Measurements from ENCODE around the gene FOXI3.

Gene FOXI3

GRCh38 chr2:88452565-88452905, at the start of gene FOXI3:
Gene FOXI3 (minus strand): TSS chr2:88452693. CDS start chr2:88452535, 158 bp downstream.
- no peak for DNase-seq (ENCODE audit: low read depth)

- DNase-seq (ENCODE audit: low read depth): no peak
Observed at GRCh38 chr2:88500691-88501090, 48.2 kb upstream of the FOXI3 start.

- DNase-seq (ENCODE audit: low read depth): no peak
Observed at GRCh38 chr2:88499204-88499603, 46.7 kb upstream of the FOXI3 start.

GRCh38 chr2:88493481-88493880, 41.0 kb upstream of the FOXI3 start:
- DNase-seq (ENCODE audit: low read depth): no peak

- DNase-seq (ENCODE audit: low read depth): no peak
Observed at GRCh38 chr2:88492002-88492401, 39.5 kb upstream of the FOXI3 start.

GRCh38 chr2:88489181-88489580, 36.7 kb upstream of the FOXI3 start:
- no peak for DNase-seq (ENCODE audit: low read depth)

GRCh38 chr2:88483200-88483599, 30.7 kb upstream of the FOXI3 start:
- no peak for DNase-seq (ENCODE audit: low read depth)

- DNase-seq (ENCODE audit: low read depth): no peak
Observed at GRCh38 chr2:88481691-88482336, 29.3 kb upstream of the FOXI3 start.

- no peak for DNase-seq (ENCODE audit: low read depth)
Observed at GRCh38 chr2:88472811-88473210, 20.3 kb upstream of the FOXI3 start.

GRCh38 chr2:88471083-88471942, 18.8 kb upstream of the FOXI3 start:
- DNase-seq (ENCODE audit: low read depth): no peak

GRCh38 chr2:88469202-88470114, 17.0 kb upstream of the FOXI3 start:
- DNase-seq (ENCODE audit: low read depth): no peak

GRCh38 chr2:88464153-88464552, 11.7 kb upstream of the FOXI3 start:
- DNase-seq (ENCODE audit: low read depth): no peak

GRCh38 chr2:88458633-88459032, 6.1 kb upstream of the FOXI3 start:
- no peak for DNase-seq (ENCODE audit: low read depth)

GRCh38 chr2:88452980-88453582, 588 bp upstream of the FOXI3 start:
- DNase-seq (ENCODE audit: low read depth): no peak

- DNase-seq (ENCODE audit: low read depth): no peak
Observed at GRCh38 chr2:88451811-88452564, 505 bp downstream of the FOXI3 start.

- no peak for DNase-seq (ENCODE audit: low read depth)
Observed at GRCh38 chr2:88450925-88451810, 1.3 kb downstream of the FOXI3 start.

GRCh38 chr2:88450186-88450585, 2.3 kb downstream of the FOXI3 start:
- DNase-seq (ENCODE audit: low read depth): no peak

- DNase-seq (ENCODE audit: low read depth): no peak
Observed at GRCh38 chr2:88448248-88448647, 4.2 kb downstream of the FOXI3 start.

- no peak for DNase-seq (ENCODE audit: low read depth)
Observed at GRCh38 chr2:88443353-88443938, 9.0 kb downstream of the FOXI3 start.

GRCh38 chr2:88442473-88442872, 10.0 kb downstream of the FOXI3 start:
- DNase-seq (ENCODE audit: low read depth): no peak

Data from HS-27A (cell line).